Endodermal cell (in vitro differentiated cells): ENCODE measurements around the gene ALX4. TPM values are rescaled to one million over a fixed set of nuclear protein-coding genes. Genes with fewer than 3 reads are reported as not detected.

Experiments used
- DNase-seq: peaks from one replicate; pipeline ENCODE4 v3.0.0-alpha.2; 2017
- H3K27ac ChIP-seq: 2 replicates; pipeline ENCODE4 v1.5.1; 2013; ENCODE audit warnings: mild to moderate bottlenecking, low read depth, low read length, moderate library complexity
- H3K27me3 ChIP-seq: 2 replicates; pipeline ENCODE4 v1.6.1; 2013; ENCODE audit warnings: mild to moderate bottlenecking, low read length, moderate library complexity; ENCODE audit not compliant: insufficient read depth, control insufficient read depth, poor library complexity, severe bottlenecking
- H3K36me3 ChIP-seq: 2 replicates; pipeline ENCODE4 v1.7.0; 2013; ENCODE audit warnings: mild to moderate bottlenecking, low read length, moderate library complexity; ENCODE audit not compliant: control insufficient read depth, insufficient read depth
- H3K4me1 ChIP-seq: one replicate; pipeline ENCODE4 v1.7.0; 2013; ENCODE audit warnings: low read length; ENCODE audit not compliant: control insufficient read depth, insufficient read depth
- H3K4me3 ChIP-seq: 2 replicates; pipeline ENCODE4 v1.5.1; 2013; ENCODE audit warnings: mild to moderate bottlenecking, low read length, moderate library complexity
- H3K9ac ChIP-seq: 2 replicates; pipeline ENCODE4 v1.6.1; 2013; ENCODE audit warnings: mild to moderate bottlenecking, low read length, moderate library complexity; ENCODE audit not compliant: poor library complexity, severe bottlenecking; ENCODE audit errors: extremely low read depth
- H3K9me3 ChIP-seq: 2 replicates; pipeline ENCODE4 v1.6.1; 2013; ENCODE audit warnings: mild to moderate bottlenecking, low read length, moderate library complexity; ENCODE audit not compliant: control insufficient read depth
- H3K27ac Mint-ChIP-seq: 2 replicates; pipeline ENCODE4 v1.8.0; 2020; ENCODE audit warnings: mixed read lengths
- H3K27me3 Mint-ChIP-seq: 2 replicates; pipeline ENCODE4 v1.8.0; 2021; ENCODE audit warnings: mild to moderate bottlenecking, mixed read lengths; ENCODE audit not compliant: insufficient read depth
- H3K36me3 Mint-ChIP-seq: 2 replicates; pipeline ENCODE4 v1.8.0; 2020; ENCODE audit warnings: low read depth, mixed read lengths
- H3K4me1 Mint-ChIP-seq: 2 replicates; pipeline ENCODE4 v1.8.0; 2020; ENCODE audit warnings: mixed read lengths
- H3K4me3 Mint-ChIP-seq: 2 replicates; pipeline ENCODE4 v1.8.0; 2020; ENCODE audit warnings: mild to moderate bottlenecking, moderate library complexity, mixed read lengths
- H3K9me3 Mint-ChIP-seq: 2 replicates; pipeline ENCODE4 v1.8.0; 2020; ENCODE audit warnings: mild to moderate bottlenecking, mixed read lengths
- CTCF ChIP-seq: fragments of 200-600 bp; sonication (generic); conservative IDR thresholded peaks from 2 replicates; pipeline ENCODE4 v1.5.0; 2021; ENCODE audit warnings: antibody characterized with exemption, mild to moderate bottlenecking
- WGBS, 2 experiments: methylation state at CpG; one replicate each; pipeline versions ENCODE4 v1.1.5 to v1.1.7; 2013; ENCODE audit warnings: missing lambda C conversion rate in 2 of 2, mixed read lengths in 1 of 2; ENCODE audit not compliant: insufficient coverage in 1 of 2, insufficient read length in 1 of 2; 5-methylcytosine and 5-hydroxymethylcytosine counted together
- total RNA-seq, 2 donors: library from RNA; stranded (reverse); fragmentation: NEBNext Ultra II Directional in 1 of 2; extraction: Animal tissue kit (Norgen Biotek cat#: 25700) in 1 of 2; gene quantifications; 2 replicates in 1 of 2; 3 replicates in 1 of 2; pipeline ENCODE4 v1.2.1, GENCODE V29; 2021

The ALX4 gene
- total RNA-seq, 2 donors from 2014 or later, result not detected

DNA sequence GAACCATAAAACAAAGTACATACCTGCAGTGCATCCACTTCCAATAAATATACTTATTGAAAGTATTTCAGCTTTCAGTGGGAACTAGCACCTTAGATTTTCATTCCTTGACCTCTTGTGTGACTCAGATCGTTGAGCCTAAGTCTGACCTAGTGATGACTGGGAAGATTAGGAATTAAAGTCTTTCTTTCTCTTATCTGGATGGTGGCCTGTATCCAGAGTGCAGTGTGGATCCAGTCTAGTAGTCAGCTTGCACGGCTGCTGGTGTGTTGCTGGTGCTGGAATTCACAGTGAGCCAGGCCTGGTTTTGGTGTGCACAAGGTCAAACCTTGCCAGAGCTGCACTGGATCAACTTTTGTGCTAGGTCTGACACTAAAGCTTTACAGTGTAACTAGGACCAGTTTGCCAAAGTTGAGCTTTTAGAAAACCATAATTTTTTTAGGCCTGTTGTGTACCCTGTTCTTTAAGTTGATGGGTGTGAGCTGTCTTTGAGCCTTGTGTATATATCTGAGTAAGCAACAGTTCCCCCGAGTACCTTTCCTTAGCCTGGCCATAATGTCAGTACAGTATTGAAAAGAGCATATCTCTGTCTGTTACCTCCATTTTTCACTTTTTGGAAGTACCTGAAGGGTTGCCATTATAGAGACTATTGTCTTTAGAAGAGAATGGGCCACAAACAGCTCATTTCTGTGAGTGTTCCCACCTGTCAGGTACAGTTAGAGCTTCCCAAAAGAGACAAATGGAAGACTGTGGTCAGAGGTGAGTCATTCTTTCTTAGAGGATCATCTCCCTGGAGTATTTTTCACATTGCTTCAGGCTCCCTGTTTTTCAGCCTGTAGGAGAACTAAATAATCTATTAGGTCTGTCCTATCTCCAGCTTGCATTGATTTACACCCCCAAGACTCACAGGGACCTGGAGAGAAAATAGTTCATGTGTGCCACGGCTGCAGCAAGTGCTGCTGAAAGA lies 89.8 kb downstream of the ALX4 start:
- Mint-ChIP-seq H3K27me3 (no peaks in the 10 kb centered on the region), H3K27ac (peak overlapping the region; percentile 6), H3K4me1 (no peaks in the 10 kb centered on the region), H3K9me3 (no peaks in the 10 kb centered on the region), H3K36me3 (peaks cover 2% of the 10 kb centered on the region), H3K4me3 (no peak overlapping the region)
- Histone ChIP-seq H3K4me1 (no peaks in the 10 kb centered on the region), H3K4me3 (no peak overlapping the region), H3K27ac (no peak overlapping the region), H3K27me3 (no peaks in the 10 kb centered on the region), H3K36me3 (no peaks in the 10 kb centered on the region), H3K9me3 (no peaks in the 10 kb centered on the region), H3K9ac (no peak overlapping the region)
- 83 to 100% methylated on average over 3 to 4 of the region's 4 CpGs for WGBS, 2 experiments
- no peak for DNase-seq
- TF ChIP-seq CTCF, result no peak

DNA sequence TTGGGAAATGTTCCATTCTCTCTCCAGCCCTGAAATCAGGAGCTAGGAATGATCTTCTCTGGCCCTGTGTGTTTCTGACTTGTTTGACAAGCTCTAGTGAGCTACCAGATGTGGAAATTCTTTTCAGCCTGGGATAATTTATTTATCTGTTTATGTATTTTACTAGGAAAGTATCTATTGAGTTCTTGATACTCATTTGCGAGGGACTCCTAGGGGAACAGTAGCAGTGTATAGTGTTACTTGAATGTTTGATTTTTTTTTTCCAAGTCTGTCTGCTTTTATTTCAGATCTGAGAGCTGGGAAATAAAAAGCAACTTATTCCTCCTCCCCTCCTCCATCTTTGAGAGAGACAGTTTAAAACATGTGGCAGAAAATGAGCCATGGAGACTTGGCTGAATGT lies 92.5 kb downstream of the ALX4 start:
- Histone ChIP-seq H3K27ac (no peak overlapping the region), H3K9ac (no peak overlapping the region), H3K27me3 (no peaks in the 10 kb centered on the region), H3K4me1 (no peaks in the 10 kb centered on the region), H3K4me3 (no peak overlapping the region), H3K9me3 (peaks cover 4% of the 10 kb centered on the region), H3K36me3 (no peaks in the 10 kb centered on the region)
- no peaks in the 10 kb centered on the region for H3K4me1 Mint-ChIP-seq
- DNase-seq, result no peak
- H3K9me3 Mint-ChIP-seq, result peaks cover 6% of the 10 kb centered on the region
- peaks cover 5% of the 10 kb centered on the region for H3K36me3 Mint-ChIP-seq
- H3K4me3 Mint-ChIP-seq, result no peak overlapping the region
- whole genome bisulfite sequencing, 2 experiments, result 93 to 100% methylated on average over 1 of the region's 1 CpG
- H3K27ac Mint-ChIP-seq, result no peak overlapping the region
- no peaks in the 10 kb centered on the region for H3K27me3 Mint-ChIP-seq
- TF ChIP-seq CTCF, result no peak

DNA sequence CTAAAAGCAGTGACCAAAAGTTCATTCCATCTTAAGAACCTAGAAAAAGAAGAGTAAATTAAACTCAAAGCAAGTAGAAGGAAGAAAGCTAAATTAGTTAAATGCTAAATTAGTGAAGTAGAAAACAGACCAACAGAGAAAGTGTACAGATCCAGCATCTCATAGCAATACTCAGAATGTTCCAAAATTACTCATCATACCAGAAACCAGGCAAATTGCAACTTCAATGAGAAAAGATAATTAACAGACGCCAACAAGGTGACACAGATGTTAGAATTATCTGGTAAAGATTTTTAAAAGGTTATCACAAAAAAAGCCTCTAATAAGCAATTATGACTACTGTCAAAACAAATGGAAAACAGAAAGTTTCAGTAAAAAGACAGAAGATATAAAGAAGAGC lies 96.8 kb downstream of the ALX4 start:
- Histone ChIP-seq H3K9ac (no peak overlapping the region), H3K4me1 (no peaks in the 10 kb centered on the region), H3K27ac (no peak overlapping the region), H3K27me3 (no peaks in the 10 kb centered on the region), H3K9me3 (peaks cover 9% of the 10 kb centered on the region), H3K4me3 (no peak overlapping the region), H3K36me3 (no peaks in the 10 kb centered on the region)
- no peak for DNase-seq
- peaks cover 10% of the 10 kb centered on the region for H3K36me3 Mint-ChIP-seq
- H3K9me3 Mint-ChIP-seq, result peaks cover 13% of the 10 kb centered on the region
- no CpG with 5 or more reads among the region's 1 CpG for WGBS, 2 experiments
- TF ChIP-seq CTCF, result no peak
- H3K4me3 Mint-ChIP-seq, result no peak overlapping the region
- no peak overlapping the region for H3K27ac Mint-ChIP-seq
- no peaks in the 10 kb centered on the region for H3K27me3 Mint-ChIP-seq
- no peaks in the 10 kb centered on the region for H3K4me1 Mint-ChIP-seq
